ENCODE results near the gene PDPN.
"Not testable (repeated sequence)": the region's sequence is repeated elsewhere in the genome, so short reads cannot be mapped to it uniquely, and the experiment has no call there.

The PDPN gene

GRCh38 chr1:13583595-13583965 is at the start of gene PDPN:
Gene PDPN (plus strand): TSS chr1:13583832. CDS start chr1:13584034, 202 bp downstream.
- DNase-seq: no peak

- DNase-seq: no peak
Observed at GRCh38 chr1:13535227-13535626, 48.4 kb upstream of the PDPN start.

GRCh38 chr1:13536571-13536970 is 47.1 kb upstream of the PDPN start:
- DNase-seq: no peak

- no peak for DNase-seq
Observed at GRCh38 chr1:13538832-13539231, 44.8 kb upstream of the PDPN start.

- DNase-seq: no peak
Observed at GRCh38 chr1:13539683-13540082, 43.9 kb upstream of the PDPN start.

- DNase-seq: no peak
Observed at GRCh38 chr1:13540866-13541265, 42.8 kb upstream of the PDPN start.

- no peak for DNase-seq
Observed at GRCh38 chr1:13541435-13542215, 42.0 kb upstream of the PDPN start.

- DNase-seq: no peak
Observed at GRCh38 chr1:13543451-13544220, 40.0 kb upstream of the PDPN start.

GRCh38 chr1:13544221-13544556 is 39.4 kb upstream of the PDPN start:
- no peak for DNase-seq

- no peak for DNase-seq
Observed at GRCh38 chr1:13546791-13547190, 36.8 kb upstream of the PDPN start.

GRCh38 chr1:13548281-13548680 is 35.4 kb upstream of the PDPN start:
- no peak for DNase-seq

- no peak for DNase-seq
Observed at GRCh38 chr1:13549021-13549420, 34.6 kb upstream of the PDPN start.

- no peak for DNase-seq
Observed at GRCh38 chr1:13549521-13549920, 34.1 kb upstream of the PDPN start.

GRCh38 chr1:13550663-13551062 is 33.0 kb upstream of the PDPN start:
- no peak for DNase-seq

- no peak for DNase-seq
Observed at GRCh38 chr1:13554798-13555197, 28.8 kb upstream of the PDPN start.

GRCh38 chr1:13556224-13556764 is 27.3 kb upstream of the PDPN start:
- no peak for DNase-seq

GRCh38 chr1:13560541-13560940 is 23.1 kb upstream of the PDPN start:
- no peak for DNase-seq

- DNase-seq: not testable (repeated sequence)
Observed at GRCh38 chr1:13562981-13563380, 20.7 kb upstream of the PDPN start.

- no peak for DNase-seq
Observed at GRCh38 chr1:13564073-13564472, 19.6 kb upstream of the PDPN start.

GRCh38 chr1:13570435-13570834 is 13.2 kb upstream of the PDPN start:
- DNase-seq: not testable (repeated sequence)

- DNase-seq: no peak
Observed at GRCh38 chr1:13570924-13571323, 12.7 kb upstream of the PDPN start.

- DNase-seq: no peak
Observed at GRCh38 chr1:13573586-13573985, 10.0 kb upstream of the PDPN start.

GRCh38 chr1:13576926-13577325 is 6.7 kb upstream of the PDPN start:
- no peak for DNase-seq

- no peak for DNase-seq
Observed at GRCh38 chr1:13577846-13578245, 5.8 kb upstream of the PDPN start.
